Spleen (tissue), 11 donors: Measurements from ENCODE around the gene P2RX7. TPM values are rescaled to one million over a fixed set of nuclear protein-coding genes. Genes with fewer than 3 reads are reported as not detected.

Experiments
- DNase-seq: peaks from one replicate; pipeline ENCODE4 v3.0.0-alpha.2; 2020
- H3K27ac ChIP-seq, 8 donors: fragments of 200-600 bp; sonication (generic) in 7 of 8; 1 replicate in 4 of 8; 2 replicates in 4 of 8; pipeline versions ENCODE4 v1.5.0 to v1.8.0; 2016 to 2021; ENCODE audit warnings: inconsistent platforms in 4 of 8, mild to moderate bottlenecking in 4 of 8, moderate library complexity in 1 of 8
- H3K27me3 ChIP-seq, 7 donors: fragments of 200-600 bp; sonication (generic) in 6 of 7; replicated peaks in 1 of 7; 1 replicate in 4 of 7; 2 replicates in 3 of 7; pipeline versions ENCODE4 v1.5.0 to v1.8.0; 2016 to 2021; ENCODE audit warnings: inconsistent platforms in 3 of 7, mild to moderate bottlenecking in 1 of 7
- H3K36me3 ChIP-seq, 6 donors: fragments of 200-600 bp; sonication (generic) in 5 of 6; 1 replicate in 4 of 6; 2 replicates in 2 of 6; pipeline versions ENCODE4 v1.5.0 to v1.8.0; 2016 to 2021; ENCODE audit warnings: inconsistent platforms in 2 of 6
- H3K4me1 ChIP-seq, 6 donors: fragments of 200-600 bp; sonication (generic) in 5 of 6; 1 replicate in 3 of 6; 2 replicates in 3 of 6; pipeline versions ENCODE4 v1.5.0 to v1.8.0; 2016 to 2021; ENCODE audit warnings: inconsistent platforms in 3 of 6
- H3K4me3 ChIP-seq, 8 donors: fragments of 200-600 bp; sonication (generic) in 7 of 8; 1 replicate in 4 of 8; 2 replicates in 4 of 8; pipeline versions ENCODE4 v1.5.0 to v1.8.0; 2016 to 2021; ENCODE audit warnings: inconsistent platforms in 4 of 8, mild to moderate bottlenecking in 4 of 8, moderate library complexity in 2 of 8
- H3K9me3 ChIP-seq, 8 donors: fragments of 200-600 bp; sonication (generic) in 7 of 8; 1 replicate in 4 of 8; 2 replicates in 4 of 8; pipeline versions ENCODE4 v1.5.0 to v1.8.0; 2016 to 2021; ENCODE audit warnings: inconsistent platforms in 4 of 8
- POLR2A ChIP-seq, 3 donors: fragments of 450-650 bp; IDR thresholded peaks; one replicate each; pipeline ENCODE4 v1.5.1; 2017; ENCODE audit warnings: antibody characterized with exemption in 3 of 3, mild to moderate bottlenecking in 1 of 3
- POLR2AphosphoS5 ChIP-seq, 3 donors: sonication (generic); formaldehyde crosslinking; IDR thresholded peaks; one replicate each; pipeline ENCODE4 v1.5.1; 2017; ENCODE audit warnings: antibody characterized with exemption in 3 of 3
- WGBS, 5 donors: extraction: QIAGEN DNeasy Blood & Tissue Kit in 3 of 5; methylation state at CpG; one replicate each; pipeline versions ENCODE4 v1.1.5 to v1.1.7; 2013 to 2018; 5-methylcytosine and 5-hydroxymethylcytosine counted together
- intact Hi-C: fragments of 100-400 bp; cut with DNase I; formaldehyde crosslinking; loops from one replicate; pipeline ENCODE4 v1.15.0; 2023; ENCODE audit warnings: low total_unique reads
- polyA plus RNA-seq, 3 donors: library from polyadenylated mRNA; stranded (reverse); fragments of 200-250 nt; gene quantifications; one replicate each; pipeline ENCODE4 v1.2.1, GENCODE V29; 2013
- small RNA-seq, 4 donors: library from RNA; depleted of rRNA; stranded (forward); fragments of <200 nt; gene quantifications; one replicate each; pipeline ENCODE3, GENCODE V24; 2016
- total RNA-seq, 7 donors: library from RNA; depleted of rRNA in 3 of 7; stranded (reverse); fragments of >200 nt in 3 of 7; fragmentation: NEBNext Ultra II Directional in 4 of 7; extraction: Animal tissue kit (Norgen Biotek cat#: 25700) in 4 of 7; gene quantifications; one replicate each; pipeline versions ENCODE4 v1.1.0 to v1.2.1, GENCODE V29; 2016 to 2021
- TF ChIP-seq, protein P1 (sequence below), 11 experiments: fragments of 200-600 bp in 7 of 11; fragments of 450-650 bp in 4 of 11; sonication (generic) in 4 of 11; IDR thresholded peaks in 8 of 11; conservative IDR thresholded peaks in 3 of 11; 1 replicate in 7 of 11; 2 replicates in 4 of 11; pipeline versions ENCODE4 v1.4.0 to v1.8.0; 2016 to 2021; ENCODE audit warnings: antibody characterized with exemption in 11 of 11, inconsistent platforms in 4 of 11, mild to moderate bottlenecking in 1 of 11
- donor health status: healthy with polysubstance abuse.
- donor health status: DM: no; HTN: no; CAD: no; lungs with moderate emphysema.
- donor health status: DM: no; HTN: no; CAD: no.
- donor health status: Bipolar disorder and iron deficiency.
- donor health status: healthy.
- donor health status: DM: no; HTN: no; CAD: no.
- donor health status: DM: yes; HTN: yes; CAD: no.

The P2RX7 gene
- total and polyA plus RNA-seq, 10 donors, result 1.8 to 12.3 (median 9.0) TPM

DNA sequence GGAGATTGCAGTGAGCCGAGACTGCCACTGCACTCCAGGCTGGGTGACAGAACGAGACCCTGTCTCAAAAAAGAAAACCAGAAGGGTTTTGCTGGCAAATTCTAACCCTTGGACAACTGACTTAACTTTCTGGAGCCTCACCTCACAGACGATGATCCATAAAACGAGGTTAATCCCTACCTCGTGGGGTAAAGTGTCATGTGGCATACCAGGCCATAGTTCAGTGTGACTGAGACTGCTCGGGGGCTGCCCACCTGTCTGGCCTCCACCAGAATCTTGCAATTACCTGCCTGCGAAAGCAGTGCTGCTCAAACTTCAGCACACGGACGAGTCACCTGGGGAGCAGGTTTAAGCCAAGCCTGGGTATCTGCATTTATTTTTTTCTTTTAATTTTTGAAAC is 104.1 kb downstream of the P2RX7 start:
- no peaks in the 10 kb centered on the region for H3K27me3 ChIP-seq
- TF ChIP-seq POLR2AphosphoS5 (IDR thresholded peaks at IDR 0.05) (no peak), POLR2A (IDR thresholded peaks at IDR 0.05) (no peak)
- TF ChIP-seq, protein P1, sequence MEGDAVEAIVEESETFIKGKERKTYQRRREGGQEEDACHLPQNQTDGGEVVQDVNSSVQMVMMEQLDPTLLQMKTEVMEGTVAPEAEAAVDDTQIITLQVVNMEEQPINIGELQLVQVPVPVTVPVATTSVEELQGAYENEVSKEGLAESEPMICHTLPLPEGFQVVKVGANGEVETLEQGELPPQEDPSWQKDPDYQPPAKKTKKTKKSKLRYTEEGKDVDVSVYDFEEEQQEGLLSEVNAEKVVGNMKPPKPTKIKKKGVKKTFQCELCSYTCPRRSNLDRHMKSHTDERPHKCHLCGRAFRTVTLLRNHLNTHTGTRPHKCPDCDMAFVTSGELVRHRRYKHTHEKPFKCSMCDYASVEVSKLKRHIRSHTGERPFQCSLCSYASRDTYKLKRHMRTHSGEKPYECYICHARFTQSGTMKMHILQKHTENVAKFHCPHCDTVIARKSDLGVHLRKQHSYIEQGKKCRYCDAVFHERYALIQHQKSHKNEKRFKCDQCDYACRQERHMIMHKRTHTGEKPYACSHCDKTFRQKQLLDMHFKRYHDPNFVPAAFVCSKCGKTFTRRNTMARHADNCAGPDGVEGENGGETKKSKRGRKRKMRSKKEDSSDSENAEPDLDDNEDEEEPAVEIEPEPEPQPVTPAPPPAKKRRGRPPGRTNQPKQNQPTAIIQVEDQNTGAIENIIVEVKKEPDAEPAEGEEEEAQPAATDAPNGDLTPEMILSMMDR (IDR thresholded peaks at IDR 0.05 in 8 of 11, conservative IDR thresholded peaks at IDR 0.05 in 3 of 11), result no peak
- H3K4me3 ChIP-seq, result no peak overlapping the region
- no peaks in the 10 kb centered on the region for H3K9me3 ChIP-seq
- intact Hi-C loops, result no loop called here
- peaks cover 16 to 41% (median 37%) of the 10 kb centered on the region in 6 donors for H3K4me1 ChIP-seq
- peaks cover 0 to 98% (median 47%) of the 10 kb centered on the region in 6 donors for H3K36me3 ChIP-seq
- WGBS, 5 donors, result 90 to 97% (median 93%) methylated on average over 9 of the region's 9 CpGs
- DNase-seq, result no peak
- H3K27ac ChIP-seq, result no peak overlapping the region

DNA sequence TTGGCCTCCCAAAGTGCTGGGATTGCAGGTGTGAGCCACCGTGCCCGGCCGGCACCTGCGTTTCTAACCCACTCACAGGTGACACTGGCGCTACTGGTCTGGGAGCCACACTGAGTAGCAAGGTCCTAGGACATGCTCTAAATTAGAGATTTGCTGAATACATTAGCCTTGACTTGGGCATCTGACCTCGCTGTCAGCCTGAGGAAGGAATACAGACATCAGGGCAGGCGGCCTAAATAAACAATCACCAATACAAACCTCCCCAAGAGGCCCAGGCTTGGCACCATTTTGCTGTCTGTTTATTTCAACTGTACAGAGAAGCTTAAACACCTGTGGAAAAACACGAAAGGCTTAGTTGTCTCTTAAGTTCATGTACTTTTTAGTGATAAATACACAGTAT is 104.7 kb downstream of the P2RX7 start:
- Histone ChIP-seq H3K4me3 (no peak overlapping the region), H3K9me3 (no peaks in the 10 kb centered on the region), H3K27ac (peak overlapping the region in 1 of 8 donors; percentile 80), H3K4me1 (peaks cover 16 to 47% (median 38%) of the 10 kb centered on the region in 6 donors), H3K27me3 (no peaks in the 10 kb centered on the region), H3K36me3 (peaks cover 0 to 98% (median 46%) of the 10 kb centered on the region in 6 donors)
- no peak for DNase-seq
- TF ChIP-seq POLR2AphosphoS5 (IDR thresholded peaks at IDR 0.05), result no peak
- intact Hi-C loops, result no loop called here
- WGBS, 5 donors, result 85 to 97% (median 91%) methylated on average over 8 of the region's 8 CpGs

Small RNA genes lying within 50 kb of the gene (small RNA-seq; reads per million reads assigned to genes)
- gene AC079602.1 (0 reads per million in 4 donors), gene RF00156 (0 reads per million in 4 donors), gene Z98941.1 (0 reads per million in 4 donors)

Other genes with a start within 250 kb of the P2RX7 start
- gene SPPL3, start 228.5 kb upstream of the P2RX7 start, total RNA-seq, result 10 to 100 TPM; 41.0 to 76.9 (median 47.6) TPM
- 10 to 100 TPM in 2 of 3 donors, 1 to 10 TPM in 1; 9.0 to 13.6 (median 10.7) TPM for gene SPPL3, start 228.5 kb upstream of the P2RX7 start, polyA plus RNA-seq
- gene HNF1A, start 154.3 kb upstream of the P2RX7 start, total RNA-seq, result not detected
- not detected for gene HNF1A, start 154.3 kb upstream of the P2RX7 start, polyA plus RNA-seq
- 10 to 100 TPM in 6 of 7 donors, 1 to 10 TPM in 1; 8.0 to 16.8 (median 13.5) TPM for gene C12orf43, start 116.4 kb upstream of the P2RX7 start, total RNA-seq
- gene C12orf43, start 116.4 kb upstream of the P2RX7 start, polyA plus RNA-seq, result 10 to 100 TPM in 1 of 3 donors, 1 to 10 TPM in 2; 8.7 to 10.5 (median 9.5) TPM
- 1 to 10 TPM; 2.9 to 4.8 (median 3.7) TPM for gene OASL, start 93.6 kb upstream of the P2RX7 start, total RNA-seq
- 1 to 10 TPM; 1.9 to 2.9 (median 2.4) TPM for gene OASL, start 93.6 kb upstream of the P2RX7 start, polyA plus RNA-seq
- gene P2RX4, start 77.3 kb downstream of the P2RX7 start, total RNA-seq, result 10 to 100 TPM; 27.8 to 97.9 (median 35.8) TPM
- 10 to 100 TPM; 12.0 to 21.5 (median 17.8) TPM for gene P2RX4, start 77.3 kb downstream of the P2RX7 start, polyA plus RNA-seq
- 10 to 100 TPM; 52.3 to 90.1 (median 81.2) TPM for gene CAMKK2, start 163.8 kb downstream of the P2RX7 start, total RNA-seq
- gene CAMKK2, start 163.8 kb downstream of the P2RX7 start, polyA plus RNA-seq, result 10 to 100 TPM; 13.6 to 34.3 (median 14.2) TPM
- 100 to 1,000 TPM in 6 of 7 donors, 10 to 100 TPM in 1; 97.5 to 162 (median 139) TPM for gene ANAPC5, start 219.5 kb downstream of the P2RX7 start, total RNA-seq
- 100 to 1,000 TPM; 117 to 185 (median 145) TPM for gene ANAPC5, start 219.5 kb downstream of the P2RX7 start, polyA plus RNA-seq